ENCODE measurements around the gene HMGB1.

Gene HMGB1

GRCh38 chr13:30457306-30457891 is 8.3 kb downstream of the HMGB1 start:
- no peak overlapping the region for H3K4me2 ChIP-seq (ENCODE audit: low read length)
- no peaks in the 10 kb centered on the region for H3K9me3 ChIP-seq (ENCODE audit: insufficient read depth, low read depth, low read length)
- H3K4me3 ChIP-seq (ENCODE audit: low read depth, low read length): no peak overlapping the region
- no peak overlapping the region for H3K14ac ChIP-seq (ENCODE audit: low read length)
- H3K4ac ChIP-seq (ENCODE audit: low read depth, low read length): no peak overlapping the region
- no peaks in the 10 kb centered on the region for H3K27me3 ChIP-seq (ENCODE audit: insufficient read depth, low read length)
- H3K9ac ChIP-seq (ENCODE audit: low read length): no peak overlapping the region
- no peak overlapping the region for H4K12ac ChIP-seq (ENCODE audit: low read depth, low read length)
- H2BK120ac ChIP-seq (ENCODE audit: insufficient read depth, low read length, poor library complexity): no peak overlapping the region
- peaks cover 1 to 2% of the 10 kb centered on the region in 2 experiments for H3K36me3 ChIP-seq (ENCODE audit: control insufficient read depth in 1 of 2, insufficient read depth in 2 of 2, low read length in 2 of 2)
- H2BK5ac ChIP-seq (ENCODE audit: low read depth, low read length, poor library complexity): no peak overlapping the region
- H3K18ac ChIP-seq (ENCODE audit: low read length): no peak overlapping the region
- WGBS (ENCODE audit: extremely low coverage, insufficient coverage, insufficient read length): no CpG with 5 or more reads among the region's 3 CpGs
- no peak overlapping the region for H2AK5ac ChIP-seq (ENCODE audit: low read length)
- no peak overlapping the region for H3K27ac ChIP-seq (ENCODE audit: low read depth, low read length)
- H2BK12ac ChIP-seq (ENCODE audit: low read length): no peak overlapping the region
- H4K8ac ChIP-seq (ENCODE audit: low read depth, low read length): no peak overlapping the region
- no peaks in the 10 kb centered on the region for H3K79me2 ChIP-seq (ENCODE audit: control insufficient read depth, insufficient read depth, low read length, poor library complexity)
- no peak for DNase-seq
- H3K79me1 ChIP-seq (ENCODE audit: low read length): no peaks in the 10 kb centered on the region
- H3K23ac ChIP-seq (ENCODE audit: low read length): no peak overlapping the region
- H2AFZ ChIP-seq (ENCODE audit: insufficient read depth, low read length, poor library complexity): no peak overlapping the region
- H4K91ac ChIP-seq (ENCODE audit: low read depth, low read length): no peak overlapping the region
- no peaks in the 10 kb centered on the region for H3K4me1 ChIP-seq (ENCODE audit: control insufficient read depth in 1 of 2, insufficient read depth in 2 of 2, low read length in 2 of 2)

GRCh38 chr13:30456290-30456689 is 9.4 kb downstream of the HMGB1 start:
- Histone ChIP-seq H2BK12ac (ENCODE audit: low read length) (no peak overlapping the region), H4K12ac (ENCODE audit: low read depth, low read length) (no peak overlapping the region), H4K8ac (ENCODE audit: low read depth, low read length) (no peak overlapping the region), H2BK120ac (ENCODE audit: insufficient read depth, low read length, poor library complexity) (no peak overlapping the region), H2BK5ac (ENCODE audit: low read depth, low read length, poor library complexity) (no peak overlapping the region), H3K14ac (ENCODE audit: low read length) (no peak overlapping the region), H3K4me1 (ENCODE audit: control insufficient read depth in 1 of 2, insufficient read depth in 2 of 2, low read length in 2 of 2) (no peaks in the 10 kb centered on the region), H3K79me2 (ENCODE audit: control insufficient read depth, insufficient read depth, low read length, poor library complexity) (no peaks in the 10 kb centered on the region), H4K91ac (ENCODE audit: low read depth, low read length) (no peak overlapping the region), H3K79me1 (ENCODE audit: low read length) (no peaks in the 10 kb centered on the region), H3K9me3 (ENCODE audit: insufficient read depth, low read depth, low read length) (no peaks in the 10 kb centered on the region), H2AFZ (ENCODE audit: insufficient read depth, low read length, poor library complexity) (no peak overlapping the region), H3K36me3 (ENCODE audit: control insufficient read depth in 1 of 2, insufficient read depth in 2 of 2, low read length in 2 of 2) (peaks cover 0 to 1% of the 10 kb centered on the region in 2 experiments), H3K4me3 (ENCODE audit: low read depth, low read length) (no peak overlapping the region), H3K27me3 (ENCODE audit: insufficient read depth, low read length) (no peaks in the 10 kb centered on the region), H3K4ac (ENCODE audit: low read depth, low read length) (no peak overlapping the region), H3K9ac (ENCODE audit: low read length) (no peak overlapping the region), H2AK5ac (ENCODE audit: low read length) (no peak overlapping the region), H3K23ac (ENCODE audit: low read length) (no peak overlapping the region), H3K4me2 (ENCODE audit: low read length) (no peak overlapping the region), H3K27ac (ENCODE audit: low read depth, low read length) (no peak overlapping the region), H3K18ac (ENCODE audit: low read length) (no peak overlapping the region)
- DNase-seq: no peak
- no CpG with 5 or more reads among the region's 3 CpGs for WGBS (ENCODE audit: extremely low coverage, insufficient coverage, insufficient read length)

GRCh38 chr13:30454991-30455390 is 10.7 kb downstream of the HMGB1 start:
- H3K79me2 ChIP-seq (ENCODE audit: control insufficient read depth, insufficient read depth, low read length, poor library complexity): no peaks in the 10 kb centered on the region
- no peak overlapping the region for H2AFZ ChIP-seq (ENCODE audit: insufficient read depth, low read length, poor library complexity)
- H3K4ac ChIP-seq (ENCODE audit: low read depth, low read length): no peak overlapping the region
- H2BK12ac ChIP-seq (ENCODE audit: low read length): no peak overlapping the region
- no peaks in the 10 kb centered on the region for H3K9me3 ChIP-seq (ENCODE audit: insufficient read depth, low read depth, low read length)
- no CpG with 5 or more reads among the region's 2 CpGs for WGBS (ENCODE audit: extremely low coverage, insufficient coverage, insufficient read length)
- no peak overlapping the region for H3K23ac ChIP-seq (ENCODE audit: low read length)
- H4K8ac ChIP-seq (ENCODE audit: low read depth, low read length): no peak overlapping the region
- peaks cover 0 to 1% of the 10 kb centered on the region in 2 experiments for H3K36me3 ChIP-seq (ENCODE audit: control insufficient read depth in 1 of 2, insufficient read depth in 2 of 2, low read length in 2 of 2)
- DNase-seq: no peak
- H4K91ac ChIP-seq (ENCODE audit: low read depth, low read length): no peak overlapping the region
- H3K14ac ChIP-seq (ENCODE audit: low read length): no peak overlapping the region
- no peak overlapping the region for H3K4me2 ChIP-seq (ENCODE audit: low read length)
- no peaks in the 10 kb centered on the region for H3K4me1 ChIP-seq (ENCODE audit: control insufficient read depth in 1 of 2, insufficient read depth in 2 of 2, low read length in 2 of 2)
- H2BK120ac ChIP-seq (ENCODE audit: insufficient read depth, low read length, poor library complexity): peak overlapping the region; percentile 7
- no peak overlapping the region for H3K9ac ChIP-seq (ENCODE audit: low read length)
- H3K18ac ChIP-seq (ENCODE audit: low read length): no peak overlapping the region
- H3K27ac ChIP-seq (ENCODE audit: low read depth, low read length): no peak overlapping the region
- H2BK5ac ChIP-seq (ENCODE audit: low read depth, low read length, poor library complexity): peak overlapping the region; percentile 63
- H2AK5ac ChIP-seq (ENCODE audit: low read length): no peak overlapping the region
- no peak overlapping the region for H3K4me3 ChIP-seq (ENCODE audit: low read depth, low read length)
- H3K27me3 ChIP-seq (ENCODE audit: insufficient read depth, low read length): no peaks in the 10 kb centered on the region
- H4K12ac ChIP-seq (ENCODE audit: low read depth, low read length): no peak overlapping the region
- H3K79me1 ChIP-seq (ENCODE audit: low read length): no peaks in the 10 kb centered on the region

GRCh38 chr13:30453727-30454126 is 12.0 kb downstream of the HMGB1 start:
- H3K36me3 ChIP-seq (ENCODE audit: control insufficient read depth in 1 of 2, insufficient read depth in 2 of 2, low read length in 2 of 2): peaks cover 0 to 1% of the 10 kb centered on the region in 2 experiments
- H3K79me2 ChIP-seq (ENCODE audit: control insufficient read depth, insufficient read depth, low read length, poor library complexity): no peaks in the 10 kb centered on the region
- WGBS (ENCODE audit: extremely low coverage, insufficient coverage, insufficient read length): no CpG with 5 or more reads among the region's 4 CpGs
- no peak overlapping the region for H4K8ac ChIP-seq (ENCODE audit: low read depth, low read length)
- no peak overlapping the region for H3K4ac ChIP-seq (ENCODE audit: low read depth, low read length)
- no peak overlapping the region for H3K27ac ChIP-seq (ENCODE audit: low read depth, low read length)
- no peaks in the 10 kb centered on the region for H3K4me1 ChIP-seq (ENCODE audit: control insufficient read depth in 1 of 2, insufficient read depth in 2 of 2, low read length in 2 of 2)
- no peaks in the 10 kb centered on the region for H3K79me1 ChIP-seq (ENCODE audit: low read length)
- no peak overlapping the region for H3K23ac ChIP-seq (ENCODE audit: low read length)
- no peak overlapping the region for H3K14ac ChIP-seq (ENCODE audit: low read length)
- no peak overlapping the region for H2BK5ac ChIP-seq (ENCODE audit: low read depth, low read length, poor library complexity)
- no peaks in the 10 kb centered on the region for H3K27me3 ChIP-seq (ENCODE audit: insufficient read depth, low read length)
- H3K4me2 ChIP-seq (ENCODE audit: low read length): no peak overlapping the region
- H2AK5ac ChIP-seq (ENCODE audit: low read length): no peak overlapping the region
- no peak overlapping the region for H2BK120ac ChIP-seq (ENCODE audit: insufficient read depth, low read length, poor library complexity)
- no peak overlapping the region for H2AFZ ChIP-seq (ENCODE audit: insufficient read depth, low read length, poor library complexity)
- no peak overlapping the region for H4K91ac ChIP-seq (ENCODE audit: low read depth, low read length)
- no peak overlapping the region for H3K18ac ChIP-seq (ENCODE audit: low read length)
- no peaks in the 10 kb centered on the region for H3K9me3 ChIP-seq (ENCODE audit: insufficient read depth, low read depth, low read length)
- no peak overlapping the region for H3K9ac ChIP-seq (ENCODE audit: low read length)
- no peak overlapping the region for H4K12ac ChIP-seq (ENCODE audit: low read depth, low read length)
- no peak overlapping the region for H2BK12ac ChIP-seq (ENCODE audit: low read length)
- H3K4me3 ChIP-seq (ENCODE audit: low read depth, low read length): no peak overlapping the region
- DNase-seq: no peak
